HG02588 (cell line): Measurements from ENCODE around the gene SLC6A20.

Experiments
- ATAC-seq: cut with Tn5 transposase; IDR thresholded peaks from one replicate; pipeline ENCODE4 v1.9.1; 2021; ENCODE audit warnings: mild to moderate bottlenecking, moderate library complexity; ENCODE audit not compliant: unreplicated experiment

SLC6A20 gene

DNA sequence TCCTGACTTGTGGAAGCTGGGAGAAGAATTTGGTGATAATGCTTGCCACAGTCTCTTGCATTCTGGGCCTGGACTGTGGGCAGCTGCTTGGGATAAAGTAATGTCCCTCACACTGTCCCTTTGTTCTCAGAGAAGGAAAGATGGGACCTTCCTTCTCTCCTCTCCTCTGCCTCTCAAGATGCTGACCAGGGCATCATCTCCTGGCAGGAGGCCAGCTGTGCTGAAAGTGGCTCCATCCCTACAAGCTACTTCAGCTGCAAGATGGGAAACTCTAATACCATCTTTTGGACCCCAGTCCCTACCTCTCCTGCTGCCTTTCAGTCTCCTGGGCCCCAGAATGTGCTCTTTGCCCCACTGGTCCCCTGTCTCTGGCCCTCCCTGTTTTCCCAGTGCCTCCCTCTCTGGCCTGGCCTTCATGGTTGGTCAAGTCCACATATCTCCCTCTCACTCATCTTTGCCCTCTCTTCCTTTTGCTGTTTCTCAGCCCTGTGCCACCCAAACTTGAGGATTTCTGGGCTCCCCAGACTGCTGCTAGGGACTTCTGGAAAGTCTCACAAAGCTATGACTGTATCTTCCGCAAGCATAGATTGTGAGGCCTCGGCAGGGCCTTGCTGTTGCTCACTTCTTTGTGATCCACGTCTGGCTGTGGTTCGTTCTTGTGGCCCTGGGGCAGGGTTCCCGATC lies 7.1 kb upstream of the SLC6A20 start:
- ATAC-seq: no peak

DNA sequence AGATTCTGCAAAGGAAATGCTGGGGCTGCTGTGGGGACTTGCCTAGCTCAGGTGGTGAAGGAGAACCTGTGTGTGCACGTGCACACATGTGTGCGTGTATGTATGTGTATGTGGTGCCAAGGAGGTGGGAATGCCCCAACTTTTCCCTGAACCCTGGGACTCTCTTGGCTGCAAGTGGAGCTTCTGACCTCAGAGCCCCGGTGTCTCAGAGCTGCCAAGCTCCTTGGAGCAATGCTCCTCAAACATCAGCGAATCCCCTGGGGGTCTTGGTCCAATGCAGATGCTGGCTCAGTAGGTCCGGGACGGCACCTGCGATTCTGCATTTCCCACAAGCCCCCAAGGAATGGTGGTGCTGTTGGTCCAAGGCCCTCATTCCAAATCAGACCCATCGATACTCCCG lies 5.8 kb upstream of the SLC6A20 start:
- ATAC-seq: no peak

DNA sequence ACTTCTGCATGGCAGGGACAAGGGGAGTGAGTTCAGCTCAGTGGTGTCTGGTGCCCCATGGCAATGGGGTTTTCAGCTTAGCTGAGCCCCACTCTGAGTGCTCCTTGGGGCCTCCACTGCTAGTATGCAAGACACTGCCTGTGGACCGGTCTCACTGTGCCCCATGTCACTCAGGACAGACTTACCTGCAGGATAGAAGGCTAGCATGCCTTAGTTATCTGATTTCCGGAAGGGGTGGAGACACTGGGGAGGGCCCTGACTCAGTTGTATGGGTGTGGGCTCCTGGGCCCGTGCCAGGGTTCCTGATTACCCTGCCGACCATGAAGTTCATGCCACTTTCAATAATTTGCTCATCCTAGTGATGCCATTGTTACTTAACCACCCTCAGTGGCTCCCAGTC lies 4.3 kb upstream of the SLC6A20 start:
- ATAC-seq: no peak

DNA sequence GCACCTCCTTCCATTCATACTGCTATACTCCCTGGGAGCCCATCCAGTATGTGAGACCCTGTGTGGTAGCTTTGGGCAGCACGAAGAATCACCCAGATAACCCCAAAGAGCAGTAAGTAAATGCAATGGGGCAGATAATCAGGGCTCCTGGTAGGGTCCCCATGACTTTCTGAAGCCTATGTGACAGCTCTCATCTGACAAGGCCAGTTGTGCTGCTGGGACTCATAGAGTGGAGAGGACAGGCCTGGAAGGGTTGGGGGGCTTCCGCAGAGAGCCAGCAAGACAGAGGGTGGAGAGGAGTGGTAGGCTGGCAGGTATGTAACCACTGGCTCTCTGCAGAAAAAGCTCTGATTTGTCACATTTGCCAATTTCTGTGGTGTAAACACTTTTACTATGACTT lies 3.2 kb upstream of the SLC6A20 start:
- no peak for ATAC-seq

DNA sequence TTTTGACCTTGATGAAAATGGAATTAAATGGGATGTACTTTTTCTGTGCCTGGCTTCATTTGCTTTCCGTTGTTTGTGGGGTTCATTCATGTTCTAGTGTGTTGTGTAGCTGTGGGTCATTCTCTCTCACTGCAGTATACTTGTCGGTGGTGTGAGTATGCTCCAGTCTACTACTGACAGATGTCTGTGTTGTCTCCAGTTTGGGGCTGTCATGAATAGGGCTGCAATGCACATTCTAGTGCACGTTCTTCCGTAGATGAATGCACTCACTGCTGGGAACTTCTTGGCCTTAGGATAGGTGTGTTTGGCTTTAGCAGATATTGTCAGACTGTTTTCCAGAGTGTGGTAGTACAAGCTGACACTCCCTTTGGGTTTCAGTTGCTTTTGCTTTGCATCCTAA lies 1.7 kb upstream of the SLC6A20 start:
- no peak for ATAC-seq

DNA sequence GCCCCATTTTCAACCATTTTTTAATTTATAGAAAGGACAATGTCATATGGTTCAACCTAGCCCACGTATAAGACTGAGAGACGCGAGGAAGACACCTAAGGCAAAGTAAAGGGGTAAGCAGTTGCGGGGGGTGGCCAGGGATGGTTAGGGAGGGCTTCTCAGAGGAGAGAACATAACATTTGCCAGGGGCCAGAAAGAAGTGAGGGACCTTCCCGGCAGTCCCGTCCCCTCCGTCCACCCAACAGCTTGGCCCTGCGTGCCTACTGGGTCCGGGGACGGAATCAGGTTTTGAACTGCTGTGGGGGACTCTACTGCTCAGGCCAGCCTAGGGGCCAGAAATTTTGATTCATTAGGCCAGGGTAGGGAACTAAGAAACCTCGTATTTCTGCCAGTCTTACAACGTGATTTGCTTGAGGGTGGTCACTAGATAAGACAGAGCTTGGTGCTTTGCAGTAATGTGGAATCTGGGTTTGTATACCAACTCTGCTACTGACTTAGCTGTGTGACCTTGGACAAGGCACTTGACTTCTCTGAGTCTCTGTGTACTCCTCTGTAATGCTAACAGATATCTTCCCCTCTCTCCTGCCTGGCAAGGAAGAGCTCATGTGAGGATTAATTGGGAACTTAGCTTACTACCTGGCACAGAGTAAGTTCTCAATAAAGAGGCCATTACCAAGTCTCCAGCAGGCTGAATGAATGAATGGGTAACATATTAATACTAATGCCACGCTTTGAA lies 734 bp upstream of the SLC6A20 start:
- no peak for ATAC-seq

DNA sequence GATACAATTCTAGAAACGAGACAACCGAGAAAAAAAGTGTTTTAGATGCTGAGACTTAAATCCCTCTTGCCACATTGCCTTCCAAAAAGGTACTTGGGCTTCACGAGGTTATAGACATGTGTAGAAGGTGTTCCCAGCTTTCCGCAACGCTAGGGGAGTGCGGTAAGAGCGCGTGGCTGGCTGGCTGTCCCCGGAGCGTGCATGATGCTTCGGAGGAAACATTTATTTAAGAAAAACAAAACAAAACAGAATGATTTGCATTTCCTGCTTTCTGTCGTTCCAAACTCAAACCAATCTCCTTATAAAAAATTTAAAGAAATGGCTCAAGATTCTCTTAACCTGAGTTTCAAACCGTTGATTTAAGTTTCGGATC lies 841 bp downstream of the SLC6A20 start:
- ATAC-seq: no peak

DNA sequence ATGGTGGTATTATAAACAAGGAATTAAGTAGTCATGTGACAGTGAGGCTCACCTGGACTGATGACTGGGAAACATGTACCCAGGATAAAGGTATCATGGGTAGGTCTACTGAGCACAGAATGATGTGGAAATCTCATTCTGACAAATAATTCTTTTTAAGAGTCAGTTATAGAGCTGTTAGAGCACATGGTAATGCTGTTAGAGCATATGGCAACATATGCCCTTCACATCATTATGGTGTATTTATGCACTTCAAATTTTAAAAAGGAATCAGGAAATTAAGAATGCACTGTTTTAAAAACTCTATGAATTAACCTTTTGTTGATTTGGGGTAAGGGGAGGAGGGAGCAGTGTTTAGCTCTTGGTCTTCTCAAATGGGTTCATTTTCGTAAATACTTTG lies 1.7 kb downstream of the SLC6A20 start:
- ATAC-seq: no peak

DNA sequence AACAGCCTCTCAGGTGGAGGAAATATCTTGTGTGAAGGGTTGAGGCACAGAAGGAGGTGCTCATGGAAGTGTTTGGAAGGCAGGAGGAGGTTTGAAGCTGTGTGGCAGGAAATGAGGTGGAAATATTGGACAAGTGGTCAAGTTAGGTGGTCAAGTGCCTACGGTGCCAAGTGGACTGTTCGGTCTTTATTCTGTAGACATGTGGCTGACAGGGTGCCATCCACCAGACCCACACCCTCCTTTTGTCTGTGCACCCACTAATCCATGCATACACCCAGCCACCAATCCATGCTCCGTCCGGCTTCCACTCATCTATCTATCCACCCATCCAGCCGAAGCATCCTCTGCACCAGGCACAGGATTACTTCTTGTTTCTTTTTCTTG lies 2.2 kb downstream of the SLC6A20 start:
- ATAC-seq: no peak

DNA sequence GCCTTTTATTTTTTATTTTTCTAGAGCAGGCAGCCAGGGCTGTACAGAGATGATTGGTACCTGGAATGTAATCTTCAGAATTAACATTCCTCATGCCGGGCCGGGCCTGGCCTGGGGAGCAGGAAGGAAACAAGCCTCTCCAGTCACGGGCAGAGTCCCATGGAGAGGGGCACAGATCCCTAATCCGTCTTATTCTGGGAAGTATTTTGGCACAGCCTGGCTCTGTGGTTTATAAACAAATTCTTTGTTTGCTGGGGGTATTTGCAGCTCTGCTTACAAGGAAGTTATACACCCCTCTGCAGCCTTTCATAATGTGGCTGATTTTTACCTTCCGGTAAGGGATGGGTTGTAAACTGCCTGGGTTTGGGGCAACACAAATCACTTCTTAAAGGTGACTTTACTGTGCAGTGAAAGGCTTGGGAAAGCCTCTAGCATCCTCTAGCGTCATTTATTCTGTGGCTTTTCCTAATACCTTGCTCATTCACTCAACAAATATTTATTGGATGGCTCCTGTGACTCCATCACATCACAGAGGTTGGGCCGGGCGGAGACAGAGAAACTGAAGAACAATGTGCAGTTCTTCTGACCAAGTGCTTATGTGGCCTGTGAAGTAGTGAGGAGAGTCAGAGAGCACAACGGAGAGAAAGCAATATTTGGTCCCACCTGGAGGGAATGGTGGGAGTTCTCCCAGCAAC lies 2.7 kb downstream of the SLC6A20 start:
- no peak for ATAC-seq

DNA sequence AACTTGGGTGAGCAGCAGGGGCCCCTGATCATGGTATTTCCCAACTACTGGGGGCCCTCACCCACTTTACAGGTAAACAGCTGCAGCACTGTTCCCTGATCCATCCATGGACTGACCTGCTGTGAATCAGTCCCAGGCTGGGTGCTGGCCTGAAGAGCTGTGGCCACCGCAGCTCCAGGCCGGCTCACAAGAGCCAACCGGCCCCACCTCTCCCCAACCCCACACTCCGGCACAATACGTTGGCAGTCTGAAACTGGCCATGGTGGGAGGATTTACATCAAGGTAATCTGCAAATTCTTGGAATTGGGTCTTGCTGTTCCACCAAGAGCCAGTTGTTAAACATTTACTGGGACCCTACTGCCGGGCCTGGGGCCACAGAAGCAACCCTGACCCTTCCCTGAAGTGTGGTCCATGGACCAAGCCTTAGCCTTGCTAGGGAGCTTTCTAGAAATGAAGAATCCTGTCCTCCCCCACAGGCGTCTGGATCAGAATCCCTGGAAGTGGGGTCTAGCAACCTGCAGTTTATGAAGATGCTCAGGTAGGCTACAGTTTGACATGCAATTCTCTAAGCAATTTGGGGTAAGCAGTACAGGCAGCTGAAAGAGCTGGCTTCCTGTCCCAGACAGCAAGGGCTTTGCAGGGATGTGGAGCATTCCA lies 3.7 kb downstream of the SLC6A20 start:
- no peak for ATAC-seq

DNA sequence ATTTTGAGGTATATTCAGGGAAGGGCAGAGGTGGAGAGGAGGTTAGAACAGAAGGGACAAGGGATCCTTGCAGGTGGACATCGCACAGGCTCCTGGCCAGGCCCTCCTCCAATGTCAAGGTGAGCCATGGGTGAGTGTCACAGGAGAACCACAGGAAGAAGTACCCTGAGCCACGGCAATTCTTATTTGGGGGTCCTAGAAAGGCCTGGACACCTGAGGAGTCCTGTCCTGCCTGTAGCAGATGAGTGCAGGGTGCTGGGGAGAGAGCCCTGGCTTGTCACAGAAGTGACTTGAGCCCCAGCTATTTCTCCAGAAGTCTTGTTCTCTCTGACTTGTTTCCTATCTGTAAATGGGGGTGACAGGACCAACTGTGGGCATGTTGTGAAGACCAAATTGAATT lies 4.3 kb downstream of the SLC6A20 start:
- no peak for ATAC-seq

DNA sequence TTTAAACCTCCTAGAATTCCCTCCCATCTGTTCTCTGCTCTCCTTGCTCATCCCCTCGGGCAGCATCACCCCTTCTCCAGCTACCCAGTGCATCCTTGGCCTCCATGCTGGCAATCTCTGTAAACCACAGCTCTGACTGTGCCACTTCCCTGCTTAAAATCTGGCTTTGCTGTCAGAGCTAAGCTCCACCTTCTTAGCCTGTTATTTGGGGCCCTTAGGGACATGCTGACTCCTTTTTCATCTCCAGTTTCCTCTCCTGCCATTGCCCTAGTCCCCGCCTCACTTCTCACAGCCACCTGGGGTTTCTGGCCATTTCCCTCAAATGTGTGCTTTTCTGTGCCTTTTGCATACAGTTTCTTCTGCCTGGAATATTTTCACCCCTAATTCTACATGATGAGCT lies 5.7 kb downstream of the SLC6A20 start:
- ATAC-seq: no peak

DNA sequence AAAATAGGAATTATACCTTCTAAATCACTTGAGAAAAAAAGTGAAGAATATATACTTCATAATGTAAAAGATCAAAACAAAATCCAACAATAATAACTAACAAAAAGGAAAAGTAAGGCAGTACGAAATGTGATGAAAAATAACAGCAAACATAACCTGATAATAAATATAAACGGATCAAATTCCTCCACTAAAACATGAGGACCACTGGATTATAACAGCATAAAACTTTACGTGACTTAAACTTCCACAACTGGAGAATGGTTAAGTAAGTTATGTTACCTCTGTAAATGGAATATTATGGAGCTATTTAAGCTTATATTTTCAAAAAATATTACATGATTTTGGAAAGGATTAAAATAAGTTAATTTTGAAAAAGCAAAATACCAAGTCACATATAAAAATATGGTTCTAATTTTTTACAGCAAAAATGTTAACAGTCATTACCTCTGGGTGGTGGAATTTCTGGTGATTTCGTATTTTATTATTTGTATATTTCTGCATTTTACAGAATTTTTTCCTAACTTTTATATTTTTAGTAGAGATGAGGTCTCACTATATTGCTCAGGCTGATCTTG lies 7.0 kb downstream of the SLC6A20 start:
- no peak for ATAC-seq

DNA sequence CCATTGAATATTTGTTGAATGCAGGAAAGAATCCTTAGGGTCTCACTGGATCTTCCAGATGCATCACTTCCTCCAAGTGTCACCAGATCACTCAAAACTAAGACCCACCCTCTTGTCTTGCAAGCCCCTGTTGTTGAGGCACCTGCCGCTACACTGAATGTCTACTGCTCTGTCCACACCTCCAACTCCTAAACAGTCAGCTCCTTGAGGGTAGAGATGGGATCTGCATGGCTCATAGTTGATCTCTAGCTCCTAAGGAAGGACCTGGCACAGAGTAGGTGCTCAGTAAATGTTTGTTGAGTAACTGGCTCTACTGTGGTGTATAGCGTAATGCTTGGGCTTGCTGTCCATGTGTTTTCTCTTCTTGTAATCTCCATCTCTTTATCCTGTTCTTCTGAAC lies 8.8 kb downstream of the SLC6A20 start:
- ATAC-seq: no peak

DNA sequence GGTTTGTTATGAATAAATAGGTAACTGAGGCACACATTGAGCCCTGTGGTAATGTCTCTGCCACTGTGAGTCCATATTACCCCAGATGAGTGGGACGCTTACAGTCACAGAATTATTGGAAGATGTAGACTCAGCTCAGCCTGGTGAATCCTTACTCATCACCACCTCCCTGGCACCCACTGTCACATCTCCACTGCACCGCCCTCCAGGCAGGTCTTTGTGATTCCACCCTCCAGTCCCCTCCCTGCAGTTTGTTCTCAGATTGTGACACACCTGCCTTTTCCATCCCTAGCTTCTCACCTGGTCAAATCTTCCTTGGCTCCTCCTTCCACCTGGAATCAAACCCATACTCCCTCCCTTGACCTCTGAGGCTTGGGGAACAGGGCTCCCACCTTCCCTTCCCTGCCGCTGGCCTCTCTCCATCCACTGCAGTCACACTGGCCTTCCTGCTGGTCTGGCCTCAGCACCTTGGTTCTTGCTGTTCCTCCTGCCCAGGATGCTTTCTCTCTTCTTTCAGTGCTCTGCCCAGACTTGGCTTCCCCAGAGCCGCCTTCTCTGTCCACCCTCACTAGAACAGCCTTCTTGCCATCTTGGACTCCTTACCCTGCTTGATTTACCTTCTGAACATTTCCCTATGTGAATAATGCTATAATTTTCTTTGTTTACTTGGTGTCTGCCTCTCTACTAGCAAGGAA lies 9.4 kb downstream of the SLC6A20 start:
- no peak for ATAC-seq

DNA sequence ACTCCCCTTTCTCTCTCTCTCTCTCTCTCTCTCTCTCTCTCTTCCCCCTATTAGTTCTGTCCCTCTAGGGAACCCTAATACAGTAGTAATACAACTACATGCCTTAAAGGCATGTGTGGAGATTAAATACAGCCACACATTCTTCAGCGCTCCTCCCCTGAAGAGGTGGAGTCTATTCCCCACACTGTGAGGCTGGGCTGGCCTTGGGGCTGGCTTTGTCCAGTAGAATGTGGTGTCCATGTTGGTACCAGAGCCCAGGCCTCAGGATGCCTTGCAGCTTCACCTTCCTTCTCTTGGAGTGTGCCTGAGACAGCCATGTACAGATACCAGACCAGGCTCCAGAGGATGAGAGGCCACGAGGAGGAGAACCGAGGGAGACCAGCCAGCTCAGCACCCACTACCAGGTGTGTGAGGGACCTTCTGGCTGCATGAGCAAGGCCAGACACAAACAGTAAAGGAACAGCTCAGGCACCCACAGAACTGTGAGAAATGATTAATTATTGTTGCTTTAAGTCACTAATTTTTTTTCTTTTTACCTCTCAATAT lies 10.7 kb downstream of the SLC6A20 start:
- ATAC-seq: no peak

DNA sequence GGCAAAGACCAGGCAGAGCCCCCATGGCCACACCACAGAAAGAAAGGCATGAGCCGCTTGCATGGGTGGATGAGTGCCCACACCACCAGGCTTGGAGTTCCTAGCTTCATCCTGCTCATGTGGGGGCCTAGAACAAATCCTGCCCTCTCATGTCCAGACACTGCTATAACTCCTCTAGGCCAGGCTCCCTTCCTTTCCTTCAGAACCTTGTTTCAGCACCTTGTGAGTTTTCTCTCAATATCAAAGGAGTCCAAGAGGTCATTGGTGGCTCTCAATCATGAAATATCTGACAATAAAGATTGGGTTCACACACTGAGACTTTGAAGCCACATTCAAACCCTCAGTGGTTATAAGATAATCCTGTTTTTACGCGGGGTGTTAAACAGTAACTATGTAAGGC lies 12.7 kb downstream of the SLC6A20 start:
- no peak for ATAC-seq

DNA sequence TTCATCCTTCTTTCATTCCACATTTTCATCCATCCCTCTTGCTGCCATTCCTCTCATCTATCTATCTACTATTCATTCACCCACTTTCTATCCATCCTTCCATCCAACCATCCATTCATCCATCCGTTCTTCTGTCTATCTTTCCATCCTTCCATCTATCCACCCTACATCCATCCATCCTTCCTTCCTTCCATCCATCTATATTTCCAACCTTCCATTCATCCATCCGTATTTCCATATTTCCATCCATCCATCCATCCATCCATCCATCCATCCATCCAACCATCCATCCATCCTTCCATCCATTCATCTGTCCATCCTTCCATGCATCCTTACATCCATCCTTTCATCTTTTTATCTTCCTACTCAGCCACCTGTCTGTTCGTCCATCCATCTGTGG lies 14.0 kb downstream of the SLC6A20 start:
- ATAC-seq: no peak

DNA sequence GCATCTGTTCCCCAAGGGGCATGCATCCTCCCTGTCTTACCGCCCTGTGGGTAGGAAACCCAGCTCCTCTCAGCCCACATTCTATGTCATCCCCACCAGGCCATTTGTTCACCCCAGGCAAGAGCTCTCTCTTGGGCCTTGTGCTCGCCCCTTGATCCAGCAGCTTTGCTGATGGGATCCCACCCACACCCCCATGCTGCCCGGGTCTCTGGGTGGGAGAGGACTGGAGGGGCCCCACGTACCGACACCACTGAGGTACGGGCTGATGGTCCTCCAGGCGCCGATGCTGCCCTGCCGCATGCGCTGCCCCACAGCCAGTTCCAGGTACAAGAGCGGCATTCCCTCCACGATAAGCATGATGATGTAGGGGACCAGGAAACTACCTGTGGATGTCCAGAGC lies 14.5 kb downstream of the SLC6A20 start:
- ATAC-seq: no peak

DNA sequence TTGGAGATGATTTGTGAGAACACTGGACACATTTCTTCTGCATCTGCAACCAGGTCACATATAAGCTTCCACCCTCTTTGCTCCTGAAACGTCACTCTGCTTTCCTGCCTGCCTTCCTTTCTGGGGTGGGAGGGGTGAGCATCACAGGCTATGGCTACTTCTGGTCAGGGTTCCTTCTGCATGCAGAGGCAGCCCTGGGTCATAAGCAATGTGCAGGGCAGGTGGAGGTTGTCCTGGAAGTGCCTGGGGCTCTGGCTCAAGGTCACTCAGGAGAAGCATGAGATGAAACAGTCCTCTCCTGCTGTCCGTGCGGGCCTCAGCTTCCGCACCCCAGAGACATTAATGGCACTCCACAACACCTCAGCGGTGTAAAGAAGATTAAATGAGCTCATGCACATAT lies 15.1 kb downstream of the SLC6A20 start:
- no peak for ATAC-seq
